Urinary bladder (tissue), 4 donors: ENCODE results near the gene E2F6. TPM values are rescaled to one million over a fixed set of nuclear protein-coding genes. Genes with fewer than 3 reads are reported as not detected.

Experiments
- DNase-seq: peaks from one replicate; pipeline ENCODE4 v3.0.0-alpha.2; 2015; ENCODE audit errors: extremely low spot score
- H3K27ac ChIP-seq: one replicate; pipeline ENCODE4 v1.5.1; 2013; ENCODE audit warnings: low read depth, mild to moderate bottlenecking, moderate library complexity
- H3K36me3 ChIP-seq: one replicate; pipeline ENCODE4 v1.6.1; 2013; ENCODE audit warnings: mild to moderate bottlenecking, moderate library complexity; ENCODE audit not compliant: insufficient read depth
- H3K4me1 ChIP-seq: one replicate; pipeline ENCODE4 v1.6.1; 2013; ENCODE audit warnings: mild to moderate bottlenecking, moderate library complexity; ENCODE audit not compliant: insufficient read depth
- H3K4me3 ChIP-seq: one replicate; pipeline ENCODE4 v1.5.1; 2013; ENCODE audit warnings: low read depth, low read length
- WGBS: extraction: QIAGEN DNeasy Blood & Tissue Kit; methylation state at CpG from one replicate; pipeline ENCODE4 v1.1.7; 2013; 5-methylcytosine and 5-hydroxymethylcytosine counted together
- polyA plus RNA-seq: library from polyadenylated mRNA; stranded (reverse); fragments of 200-250 nt; gene quantifications from one replicate; pipeline ENCODE4 v1.2.3, GENCODE V29; 2013
- total RNA-seq: library from RNA; depleted of rRNA; stranded (reverse); fragments of >200 nt; gene quantifications from one replicate; pipeline ENCODE4 v1.2.3, GENCODE V29; 2014
- donor health status: healthy with polysubstance abuse.
- donor health status: healthy.

Gene E2F6
- total and polyA plus RNA-seq, 2 donors: 12.1 to 16.0 TPM

DNA sequence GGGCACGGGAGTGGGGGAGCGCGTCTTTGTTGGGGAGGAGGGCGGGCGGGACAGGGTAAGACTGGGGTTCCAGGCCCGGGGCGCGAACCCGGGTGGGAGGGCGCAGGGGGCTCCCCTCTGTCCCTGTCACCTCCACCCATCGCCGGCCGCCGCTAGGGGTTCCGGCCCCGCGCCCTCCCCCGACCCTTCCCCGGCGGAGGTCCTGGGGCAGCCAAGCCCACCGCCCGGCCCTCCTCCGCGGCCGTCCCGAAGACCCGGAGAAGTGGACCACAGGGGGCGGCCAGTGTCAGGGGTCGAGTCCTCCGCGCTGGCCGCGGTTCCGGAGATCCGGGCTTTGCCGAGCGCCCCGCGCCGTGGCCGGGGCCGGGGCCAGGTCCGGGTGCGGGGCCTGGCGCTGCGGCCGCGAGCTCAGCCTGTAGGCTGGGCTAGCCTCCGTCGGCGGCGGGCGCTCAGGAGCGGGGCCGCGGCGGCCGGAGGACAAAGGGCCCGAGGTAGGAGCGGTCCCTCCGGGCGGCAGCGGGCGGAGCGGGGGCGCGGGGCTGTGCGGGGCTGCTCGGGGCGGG is 16.6 kb upstream of the E2F6 start:
- peak overlapping the region; percentile 51 for H3K4me3 ChIP-seq
- no peak overlapping the region for H3K27ac ChIP-seq
- no peaks in the 10 kb centered on the region for H3K36me3 ChIP-seq
- 2% methylated on average over 70 of the region's 70 CpGs for WGBS
- DNase-seq: no peak
- peaks cover 2% of the 10 kb centered on the region for H3K4me1 ChIP-seq

GRCh38 chr2:11481789-11482472 is 16.0 kb upstream of the E2F6 start:
- H3K27ac ChIP-seq: no peak overlapping the region
- no peak for DNase-seq
- WGBS: 47% methylated on average over 61 of the region's 61 CpGs
- no peak overlapping the region for H3K4me3 ChIP-seq
- H3K4me1 ChIP-seq: peaks cover 2% of the 10 kb centered on the region
- no peaks in the 10 kb centered on the region for H3K36me3 ChIP-seq

DNA sequence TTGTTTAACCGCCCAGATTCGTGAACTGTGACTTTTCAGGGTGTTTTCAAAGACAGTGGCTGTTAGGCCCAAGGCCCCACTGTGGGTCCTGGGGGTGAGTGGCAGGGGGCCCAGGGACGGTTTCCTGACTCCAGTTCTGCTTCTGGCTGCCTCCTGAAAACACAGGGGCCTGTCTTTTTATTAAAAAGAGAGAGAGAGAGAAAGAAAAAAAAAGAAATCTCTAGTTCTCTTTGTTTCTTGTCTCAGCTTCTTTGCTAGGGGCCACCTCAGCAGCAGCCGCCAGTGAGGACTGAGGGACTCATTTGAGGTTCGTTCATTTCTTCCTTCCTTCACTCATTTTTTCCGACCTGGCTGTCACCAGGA is 15.4 kb upstream of the E2F6 start:
- Histone ChIP-seq H3K36me3 (no peaks in the 10 kb centered on the region), H3K4me3 (no peak overlapping the region), H3K27ac (no peak overlapping the region), H3K4me1 (peaks cover 2% of the 10 kb centered on the region)
- no peak for DNase-seq
- 84% methylated on average over 6 of the region's 6 CpGs for WGBS

DNA sequence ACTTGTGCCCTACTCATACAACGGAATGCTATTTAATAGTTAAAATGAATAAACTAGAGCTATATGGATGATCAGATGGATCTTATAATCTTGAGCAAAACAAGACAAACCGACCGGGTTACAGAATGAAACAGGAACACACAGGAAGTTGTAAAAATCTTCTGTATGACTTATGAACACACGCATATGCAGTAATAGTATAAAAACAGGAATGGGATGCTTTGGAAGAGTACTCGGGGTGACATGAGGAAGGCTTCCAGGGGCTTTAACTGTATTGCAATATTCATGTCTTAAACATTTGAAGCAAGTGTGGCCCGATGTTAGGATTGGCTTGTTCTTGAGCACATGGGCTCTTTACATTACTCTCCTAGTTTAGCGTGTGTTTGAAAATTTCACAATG is 14.9 kb upstream of the E2F6 start:
- Histone ChIP-seq H3K4me3 (no peak overlapping the region), H3K36me3 (no peaks in the 10 kb centered on the region), H3K4me1 (peaks cover 2% of the 10 kb centered on the region), H3K27ac (no peak overlapping the region)
- DNase-seq: no peak
- 68% methylated on average over 7 of the region's 7 CpGs for WGBS

DNA sequence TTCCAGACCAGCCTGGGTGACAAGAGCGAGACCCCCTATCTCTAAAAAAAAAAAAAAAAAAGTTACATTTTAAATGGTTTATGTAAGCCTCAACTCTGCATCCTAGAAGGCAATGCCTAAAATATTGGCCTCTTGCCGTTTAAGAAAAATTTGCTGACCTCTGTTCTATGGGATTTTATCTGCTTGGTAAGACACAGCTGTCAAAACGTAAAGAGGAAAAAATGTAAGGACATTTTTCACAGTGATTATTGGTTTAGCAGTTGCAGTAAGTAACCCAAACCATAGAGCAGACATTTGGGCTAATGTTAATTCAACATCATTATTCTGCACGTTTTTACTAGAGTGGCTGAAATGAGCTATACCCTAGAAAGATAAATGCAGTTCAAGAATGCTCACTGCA is 14.4 kb upstream of the E2F6 start:
- H3K27ac ChIP-seq: no peak overlapping the region

DNA sequence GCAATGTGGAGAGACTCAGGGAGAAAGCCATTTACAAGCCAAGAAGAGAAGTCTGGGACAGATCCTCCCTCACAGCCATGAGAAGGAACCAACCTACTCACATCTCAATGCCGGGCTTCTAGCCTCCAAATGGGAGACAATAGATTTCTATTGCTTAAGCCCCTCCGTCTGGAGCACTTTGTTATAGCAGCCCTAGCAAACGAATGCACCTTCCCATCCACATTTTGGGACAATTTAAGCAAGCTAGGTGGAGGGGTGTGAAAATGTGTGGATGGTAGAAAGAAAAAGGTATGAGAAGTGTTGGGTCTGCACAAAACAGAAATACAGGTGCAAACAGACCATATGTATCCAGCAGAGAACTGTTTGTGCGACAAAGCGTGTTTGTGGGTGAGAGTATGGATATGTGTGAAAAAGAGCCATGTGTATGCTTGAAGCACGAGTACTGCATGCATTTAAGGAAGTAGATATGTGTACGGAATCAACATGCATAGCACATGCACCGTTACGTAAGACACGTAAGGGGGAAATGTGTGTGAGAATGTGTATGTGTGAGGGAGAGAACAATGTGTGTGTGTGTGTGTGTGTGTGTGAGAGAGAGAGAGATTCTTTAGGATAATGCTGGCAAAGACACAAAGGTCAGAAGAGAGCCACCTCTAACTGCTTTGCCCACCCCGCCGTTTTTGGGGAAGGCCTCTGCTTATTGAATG is 13.1 kb upstream of the E2F6 start:
- no peaks in the 10 kb centered on the region for H3K36me3 ChIP-seq
- WGBS: 83% methylated on average over 12 of the region's 12 CpGs
- DNase-seq: no peak
- no peak overlapping the region for H3K4me3 ChIP-seq
- no peak overlapping the region for H3K27ac ChIP-seq
- H3K4me1 ChIP-seq: peaks cover 2% of the 10 kb centered on the region

More for the DNA sequence above, 14.4 kb upstream of the E2F6 start:
- no peaks in the 10 kb centered on the region for H3K36me3 ChIP-seq
- 45% methylated on average over 4 of the region's 4 CpGs for WGBS
- no peak for DNase-seq
- H3K4me3 ChIP-seq: no peak overlapping the region
- peaks cover 2% of the 10 kb centered on the region for H3K4me1 ChIP-seq

DNA sequence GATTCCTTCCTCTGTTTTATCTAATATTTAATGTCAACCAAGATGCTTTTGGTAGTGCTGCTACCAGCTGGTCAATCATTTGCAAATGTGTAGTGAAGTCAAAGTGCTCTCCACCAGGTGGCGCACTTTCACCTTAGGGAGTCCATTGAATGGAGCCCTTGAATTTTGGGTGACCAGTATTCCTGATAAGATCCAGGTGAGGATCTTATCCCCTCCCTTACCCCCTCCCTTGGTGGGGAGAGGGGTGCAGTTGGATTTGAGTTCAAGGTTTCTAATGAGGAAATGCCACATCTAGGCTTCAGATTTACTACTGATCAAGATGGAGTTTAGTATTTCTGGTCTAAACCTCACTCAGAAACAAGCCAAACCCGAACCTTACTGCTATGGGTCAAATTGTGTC is 12.0 kb upstream of the E2F6 start:
- 39% methylated on average over 2 of the region's 2 CpGs for WGBS
- no peak for DNase-seq

DNA sequence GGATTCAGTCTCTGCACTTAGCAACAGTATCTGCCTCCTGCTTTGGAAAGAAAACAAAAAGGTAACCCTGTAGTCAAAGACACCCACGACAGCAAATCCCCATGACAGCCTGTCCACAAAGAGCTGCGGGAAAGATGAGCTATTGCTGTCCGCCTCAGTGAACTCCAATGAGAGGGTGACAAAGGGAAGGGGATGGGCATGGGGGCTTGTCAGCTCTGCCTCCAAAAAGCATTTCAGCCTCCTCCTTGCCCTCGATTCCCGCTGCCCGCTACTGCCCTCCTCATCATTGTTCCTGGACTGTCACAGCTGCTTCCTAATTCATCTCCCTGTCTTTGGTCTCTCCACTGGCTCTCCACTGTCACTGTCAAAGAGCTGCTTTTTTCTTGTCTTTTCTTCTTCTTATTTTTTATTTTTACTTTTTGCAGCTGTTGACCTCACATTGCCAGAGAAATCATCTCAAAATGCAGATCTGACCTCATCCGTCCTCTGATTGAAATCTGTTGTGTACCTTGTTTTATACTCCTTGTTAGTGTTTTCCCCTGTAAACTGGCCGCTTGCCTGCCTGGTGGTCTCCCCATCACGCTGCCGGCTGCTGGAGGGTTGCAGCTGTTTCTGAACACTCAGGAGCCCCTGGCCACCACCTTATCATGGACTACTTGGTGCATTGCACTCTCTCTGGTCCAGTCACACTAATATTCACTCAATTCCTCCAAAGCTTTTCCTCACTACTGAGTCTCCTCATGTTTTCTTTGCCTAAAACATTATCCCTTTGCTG is 7.9 kb upstream of the E2F6 start:
- no peak for DNase-seq
- Histone ChIP-seq H3K4me1 (no peaks in the 10 kb centered on the region), H3K36me3 (no peaks in the 10 kb centered on the region), H3K27ac (no peak overlapping the region), H3K4me3 (no peak overlapping the region)
- 49% methylated on average over 10 of the region's 10 CpGs for whole genome bisulfite sequencing

More for the DNA sequence above, 12.0 kb upstream of the E2F6 start:
- Histone ChIP-seq H3K36me3 (no peaks in the 10 kb centered on the region), H3K4me3 (no peak overlapping the region), H3K27ac (no peak overlapping the region), H3K4me1 (no peaks in the 10 kb centered on the region)

- no peak overlapping the region for H3K4me3 ChIP-seq
- WGBS: 83% methylated on average over 6 of the region's 6 CpGs
- H3K27ac ChIP-seq: no peak overlapping the region
- H3K36me3 ChIP-seq: no peaks in the 10 kb centered on the region
- H3K4me1 ChIP-seq: no peaks in the 10 kb centered on the region
- DNase-seq: no peak
Measured at GRCh38 chr2:11467749-11468148, 1.8 kb upstream of the E2F6 start.

DNA sequence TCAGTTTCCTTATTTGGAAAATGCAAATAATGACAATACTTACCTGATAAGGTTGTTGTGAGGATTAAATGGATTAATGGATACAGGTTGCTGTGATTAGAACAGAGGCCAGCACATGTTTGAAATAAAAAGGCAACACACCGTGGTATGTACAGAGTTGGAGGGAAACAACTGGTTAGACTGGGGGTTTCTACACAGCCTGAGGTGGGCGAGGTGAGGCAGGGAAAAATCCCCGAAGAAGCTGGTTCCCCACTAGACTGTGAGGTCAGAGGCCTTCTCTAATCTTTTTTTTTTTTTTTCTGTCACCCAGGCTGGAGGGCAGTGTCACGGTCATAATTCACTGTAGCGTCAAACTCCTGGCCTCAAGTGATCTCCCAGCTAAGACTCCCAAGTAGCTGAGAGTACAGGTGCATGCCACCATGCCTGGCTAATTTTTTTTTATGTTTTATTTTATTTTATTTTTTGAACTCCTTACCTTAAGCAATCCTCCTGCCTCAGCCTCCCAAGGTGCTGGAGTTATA is 1.2 kb upstream of the E2F6 start:
- WGBS: 93% methylated on average over 5 of the region's 5 CpGs
- Histone ChIP-seq H3K27ac (no peak overlapping the region), H3K4me1 (no peaks in the 10 kb centered on the region), H3K36me3 (no peaks in the 10 kb centered on the region), H3K4me3 (no peak overlapping the region)
- no peak for DNase-seq

DNA sequence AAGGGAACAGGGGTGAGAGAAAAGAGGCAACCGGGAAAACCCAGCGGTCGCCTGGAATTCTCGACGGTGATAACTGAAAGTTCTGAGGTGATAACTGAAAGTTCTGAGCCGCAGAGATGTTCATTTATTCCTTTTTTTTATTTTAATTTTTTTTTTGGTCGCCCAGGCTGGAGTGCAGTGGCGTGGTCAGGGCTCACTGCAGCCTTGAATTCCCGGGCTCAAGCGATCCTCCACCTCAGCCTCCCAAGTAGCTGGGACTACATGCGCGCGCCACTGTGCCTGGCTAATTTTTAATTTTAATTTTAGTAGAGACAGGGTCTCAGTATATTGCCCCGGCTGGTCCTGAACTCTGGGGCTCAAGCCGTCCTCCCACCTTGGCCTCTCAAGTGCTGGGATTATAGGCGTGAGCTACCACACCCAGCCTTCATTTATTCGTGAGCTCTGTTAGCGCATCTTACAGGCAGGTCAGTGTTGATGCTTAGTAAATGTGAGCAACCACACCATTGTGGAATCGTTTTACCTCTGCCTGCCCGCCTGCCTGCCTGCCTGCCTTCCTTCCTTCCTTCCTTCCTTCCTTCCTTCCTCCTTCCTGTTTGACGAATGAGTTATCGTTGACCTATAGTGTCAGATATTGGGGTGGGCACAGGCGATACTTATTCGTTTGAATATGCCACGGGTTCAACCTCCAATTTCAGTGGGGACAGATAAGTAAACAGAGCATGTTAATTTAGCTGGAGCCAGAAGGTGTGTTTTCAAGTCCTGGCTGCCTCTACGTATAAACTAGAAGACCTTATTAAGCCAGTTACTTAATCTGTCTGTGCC is 557 bp upstream of the E2F6 start:
- no peak overlapping the region for H3K27ac ChIP-seq
- WGBS: 39% methylated on average over 26 of the region's 26 CpGs

DNA sequence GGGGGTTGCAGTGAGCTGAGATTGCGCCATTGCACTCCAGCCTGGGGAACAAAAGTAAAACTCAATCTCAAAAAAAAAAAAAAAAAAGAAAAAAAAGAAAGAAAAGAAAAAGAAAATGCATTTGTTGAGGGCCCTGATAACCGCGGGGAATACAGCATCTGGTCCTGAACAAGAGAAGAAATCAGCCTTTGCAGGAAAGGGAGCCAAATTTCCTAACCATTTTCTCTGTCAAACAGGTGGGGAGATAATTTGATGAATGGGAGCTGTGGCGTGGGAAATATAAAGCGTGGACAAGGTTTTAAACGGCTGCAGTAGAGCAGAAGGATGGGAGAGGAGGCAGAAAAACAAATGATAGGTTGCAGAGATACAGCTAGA is 864 bp downstream of the E2F6 start:
- H3K4me3 ChIP-seq: peak overlapping the region; percentile 81
- H3K4me1 ChIP-seq: no peaks in the 10 kb centered on the region
- WGBS: 48% methylated on average over 6 of the region's 6 CpGs
- H3K36me3 ChIP-seq: no peaks in the 10 kb centered on the region
- peak overlapping the region; percentile 57 for H3K27ac ChIP-seq
- no peak for DNase-seq

More for the DNA sequence above, 557 bp upstream of the E2F6 start:
- Histone ChIP-seq H3K4me1 (no peaks in the 10 kb centered on the region), H3K4me3 (peak overlapping the region; percentile 81), H3K36me3 (no peaks in the 10 kb centered on the region)
- no peak for DNase-seq

- 96% methylated on average over 4 of the region's 4 CpGs for WGBS
- no peaks in the 10 kb centered on the region for H3K36me3 ChIP-seq
- H3K4me3 ChIP-seq: no peak overlapping the region
- DNase-seq: no peak
- H3K27ac ChIP-seq: no peak overlapping the region
- H3K4me1 ChIP-seq: peaks cover 2% of the 10 kb centered on the region
Measured at GRCh38 chr2:11459816-11460215, 6.1 kb downstream of the E2F6 start.
